Sigmoid colon (tissue), 4 donors: ENCODE measurements around the gene TMC8.

Experiments used
- CTCF ChIP-seq, 4 experiments: fragments of 450-650 bp in 3 of 4; fragments of 200-600 bp in 1 of 4; IDR thresholded peaks; one replicate each; pipeline ENCODE4 v1.5.1; 2016 to 2019; ENCODE audit warnings: antibody characterized with exemption in 4 of 4, mild to moderate bottlenecking in 3 of 4, moderate library complexity in 2 of 4
- EP300 ChIP-seq, 4 donors: sonication (generic); formaldehyde crosslinking; IDR thresholded peaks; one replicate each; pipeline ENCODE4 v1.6.1; 2017; ENCODE audit warnings: antibody characterized with exemption in 4 of 4
- POLR2A ChIP-seq, 2 donors: fragments of 450-650 bp; IDR thresholded peaks; one replicate each; pipeline ENCODE4 v1.6.1; 2016; ENCODE audit warnings: antibody characterized with exemption in 2 of 2, mild to moderate bottlenecking in 2 of 2, moderate library complexity in 2 of 2
- POLR2AphosphoS5 ChIP-seq, 4 donors: sonication (generic); formaldehyde crosslinking; IDR thresholded peaks; one replicate each; pipeline ENCODE4 v1.6.1; 2017; ENCODE audit warnings: antibody characterized with exemption in 4 of 4

GRCh38 chr17:78180083-78180482, 49.5 kb downstream of the TMC8 start:
- no peak for TF ChIP-seq CTCF (IDR thresholded peaks at IDR 0.05)
- no peak for TF ChIP-seq POLR2A (IDR thresholded peaks at IDR 0.05)
- no peak for TF ChIP-seq POLR2AphosphoS5 (IDR thresholded peaks at IDR 0.05)
- TF ChIP-seq EP300 (IDR thresholded peaks at IDR 0.05) = no peak
